Parathyroid adenoma (tissue), 2 donors: ENCODE results near the gene CTDSP1.

ENCODE experiments used
- H2AFZ ChIP-seq: fragments of 300-600 bp; sonication (generic); one replicate; pipeline ENCODE4 v1.7.0; 2017; ENCODE audit warnings: antibody characterized with exemption, mild to moderate bottlenecking
- H3K27ac ChIP-seq: fragments of 300-600 bp; sonication (generic); one replicate; pipeline ENCODE4 v1.7.0; 2017
- H3K27me3 ChIP-seq: fragments of 300-600 bp; sonication (generic); one replicate; pipeline ENCODE4 v1.7.0; 2017; ENCODE audit warnings: low read length; ENCODE audit not compliant: control insufficient read depth, insufficient read depth
- H3K36me3 ChIP-seq: fragments of 300-600 bp; sonication (generic); one replicate; pipeline ENCODE4 v1.7.0; 2017; ENCODE audit warnings: low read length; ENCODE audit not compliant: control insufficient read depth, insufficient read depth
- H3K4me1 ChIP-seq: fragments of 300-600 bp; sonication (generic); one replicate; pipeline ENCODE4 v1.7.0; 2017; ENCODE audit warnings: control low read depth
- H3K4me2 ChIP-seq: fragments of 300-600 bp; sonication (generic); one replicate; pipeline ENCODE4 v1.7.0; 2017; ENCODE audit warnings: low read length
- H3K4me3 ChIP-seq: fragments of 300-600 bp; sonication (generic); one replicate; pipeline ENCODE4 v1.7.0; 2017; ENCODE audit warnings: low read depth, low read length
- H3K79me2 ChIP-seq: fragments of 300-600 bp; sonication (generic); one replicate; pipeline ENCODE4 v1.7.0; 2017; ENCODE audit warnings: control low read depth
- H3K9ac ChIP-seq: fragments of 300-600 bp; sonication (generic); one replicate; pipeline ENCODE4 v1.7.0; 2017; ENCODE audit warnings: mild to moderate bottlenecking
- H3K9me3 ChIP-seq: fragments of 300-600 bp; sonication (generic); one replicate; pipeline ENCODE4 v1.7.0; 2017; ENCODE audit warnings: low read length; ENCODE audit not compliant: control insufficient read depth
- CTCF ChIP-seq: fragments of 300-600 bp; sonication (generic); IDR thresholded peaks from one replicate; pipeline ENCODE4 v1.7.0; 2017; ENCODE audit warnings: antibody characterized with exemption, mild to moderate bottlenecking
- donor health status: primary hyperparathyroidism.

Gene CTDSP1

GRCh38 chr2:218452079-218452478, 52.4 kb downstream of the CTDSP1 start:
- no peak overlapping the region for H3K4me2 ChIP-seq
- H3K4me1 ChIP-seq: peaks cover 3% of the 10 kb centered on the region
- no peaks in the 10 kb centered on the region for H3K79me2 ChIP-seq
- no peaks in the 10 kb centered on the region for H3K36me3 ChIP-seq
- H3K27ac ChIP-seq: no peak overlapping the region
- H3K27me3 ChIP-seq: no peaks in the 10 kb centered on the region
- no peak for TF ChIP-seq CTCF
- H2AFZ ChIP-seq: no peak overlapping the region
- no peak overlapping the region for H3K9ac ChIP-seq
- H3K9me3 ChIP-seq: no peaks in the 10 kb centered on the region
- no peak overlapping the region for H3K4me3 ChIP-seq
